Mesenchymal stem cell (in vitro differentiated cells and primary cell): ENCODE results near the gene HNRNPM.
A peak's percentile ranks its signal among the peaks of the same experiment; 100 is the strongest.

Source experiments
- DNase-seq: peaks from one replicate; pipeline ENCODE4 v3.0.0-alpha.2; 2013
- H2AFZ ChIP-seq: one replicate; pipeline ENCODE4 v1.6.1; 2013; ENCODE audit warnings: low read depth, mild to moderate bottlenecking, control low read depth, inconsistent platforms, low read length, moderate library complexity
- H2AK5ac ChIP-seq: 2 replicates; pipeline ENCODE4 v1.6.1; 2013; ENCODE audit warnings: low read length, moderate library complexity, mild to moderate bottlenecking, inconsistent platforms; ENCODE audit not compliant: severe bottlenecking
- H2BK120ac ChIP-seq: one replicate; pipeline ENCODE4 v1.6.1; 2013; ENCODE audit warnings: low read depth, mild to moderate bottlenecking, inconsistent platforms, low read length, moderate library complexity
- H2BK12ac ChIP-seq, 2 experiments: one replicate each; pipeline ENCODE4 v1.6.1; 2013; ENCODE audit warnings: inconsistent platforms in 2 of 2, low read length in 2 of 2, mild to moderate bottlenecking in 2 of 2, moderate library complexity in 2 of 2, control low read depth in 1 of 2
- H2BK15ac ChIP-seq: one replicate; pipeline ENCODE4 v1.6.1; 2013; ENCODE audit warnings: mild to moderate bottlenecking, low read depth, inconsistent platforms; ENCODE audit not compliant: poor library complexity, severe bottlenecking
- H2BK5ac ChIP-seq: 2 replicates; pipeline ENCODE4 v1.6.1; 2013; ENCODE audit warnings: low read depth, mild to moderate bottlenecking, low read length, control low read depth, inconsistent platforms; ENCODE audit not compliant: poor library complexity, severe bottlenecking
- H3K14ac ChIP-seq, 2 experiments: one replicate each; pipeline ENCODE4 v1.6.1; 2013; ENCODE audit warnings: inconsistent platforms in 2 of 2, low read length in 2 of 2, control low read depth in 1 of 2, mild to moderate bottlenecking in 1 of 2, moderate library complexity in 1 of 2
- H3K18ac ChIP-seq, 2 experiments: one replicate each; pipeline ENCODE4 v1.6.1; 2013; ENCODE audit warnings: inconsistent platforms in 2 of 2, low read length in 2 of 2, control low read depth in 1 of 2, low read depth in 1 of 2, mild to moderate bottlenecking in 1 of 2
- H3K23ac ChIP-seq, 2 experiments: one replicate each; pipeline ENCODE4 v1.6.1; 2013; ENCODE audit warnings: inconsistent platforms in 2 of 2, low read length in 2 of 2, mild to moderate bottlenecking in 2 of 2, moderate library complexity in 2 of 2, control low read depth in 1 of 2
- H3K27ac ChIP-seq: 2 replicates; pipeline ENCODE4 v1.5.1; 2013; ENCODE audit warnings: mild to moderate bottlenecking, moderate library complexity, low read length, control low read depth, inconsistent platforms; ENCODE audit not compliant: poor library complexity, severe bottlenecking
- H3K27me3 ChIP-seq, 2 experiments: 2 replicates each; pipeline versions ENCODE4 v1.6.1 to v1.7.0; 2013; ENCODE audit warnings: low read length in 2 of 2, mild to moderate bottlenecking in 2 of 2, moderate library complexity in 2 of 2, control low read depth in 1 of 2, inconsistent platforms in 1 of 2; ENCODE audit not compliant: control insufficient read depth in 1 of 2, insufficient read depth in 1 of 2
- H3K36me3 ChIP-seq, 2 experiments: 2 replicates each; pipeline versions ENCODE4 v1.6.1 to v1.7.0; 2013; ENCODE audit warnings: low read length in 2 of 2, control low read depth in 1 of 2, inconsistent platforms in 1 of 2, low read depth in 1 of 2, mild to moderate bottlenecking in 1 of 2; ENCODE audit not compliant: insufficient read depth in 2 of 2, control insufficient read depth in 1 of 2
- H3K4ac ChIP-seq, 2 experiments: one replicate each; pipeline ENCODE4 v1.6.1; 2013; ENCODE audit warnings: inconsistent platforms in 2 of 2, low read length in 2 of 2, mild to moderate bottlenecking in 2 of 2, moderate library complexity in 2 of 2, control low read depth in 1 of 2, low read depth in 1 of 2
- H3K4me1 ChIP-seq: 2 replicates; pipeline ENCODE4 v1.6.1; 2013; ENCODE audit warnings: low read depth, low read length, control low read depth; ENCODE audit not compliant: control insufficient read depth, insufficient read depth
- H3K4me2 ChIP-seq: 2 replicates; pipeline ENCODE4 v1.6.1; 2013; ENCODE audit warnings: low read length, mild to moderate bottlenecking, inconsistent platforms; ENCODE audit not compliant: poor library complexity, severe bottlenecking
- H3K4me3 ChIP-seq, 2 experiments: 2 replicates each; pipeline versions ENCODE4 v1.5.1 to v1.7.0; 2013; ENCODE audit warnings: low read length in 2 of 2, mild to moderate bottlenecking in 2 of 2, control low read depth in 1 of 2, low read depth in 1 of 2; ENCODE audit not compliant: insufficient read depth in 1 of 2
- H3K79me1 ChIP-seq: replicated peaks from 2 replicates; pipeline ENCODE4 v1.6.1; 2013; ENCODE audit warnings: mild to moderate bottlenecking, control low read depth, low read length, inconsistent platforms; ENCODE audit not compliant: poor library complexity, severe bottlenecking
- H3K9ac ChIP-seq: 2 replicates; pipeline ENCODE4 v1.7.0; 2013; ENCODE audit warnings: mild to moderate bottlenecking, low read length, moderate library complexity
- H3K9me3 ChIP-seq: 2 replicates; pipeline ENCODE4 v1.7.0; 2013; ENCODE audit warnings: mild to moderate bottlenecking, low read length; ENCODE audit not compliant: control insufficient read depth
- H4K8ac ChIP-seq: one replicate; pipeline ENCODE4 v1.6.1; 2013; ENCODE audit warnings: inconsistent platforms, mild to moderate bottlenecking, low read length, moderate library complexity
- H4K91ac ChIP-seq: one replicate; pipeline ENCODE4 v1.6.1; 2013; ENCODE audit warnings: mild to moderate bottlenecking, low read length, inconsistent platforms
- WGBS: methylation state at CpG from one replicate; pipeline ENCODE4 v1.1.7; 2013; ENCODE audit warnings: mixed read lengths; 5-methylcytosine and 5-hydroxymethylcytosine counted together

The HNRNPM gene

GRCh38 chr19:8397271-8397670 is 47.5 kb upstream of the HNRNPM start:
- H3K4me1 ChIP-seq, result peaks cover 47% of the 10 kb centered on the region
- WGBS, result 74% methylated on average over 7 of the region's 7 CpGs

GRCh38 chr19:8397746-8398310 is 46.9 kb upstream of the HNRNPM start:
- H3K27me3 ChIP-seq, result no peaks in the 10 kb centered on the region
- peak overlapping the region; percentile 29 for H2AK5ac ChIP-seq
- H2BK15ac ChIP-seq, result no peak overlapping the region
- peaks cover 46% of the 10 kb centered on the region for H3K4me1 ChIP-seq
- peak overlapping the region; percentile 0 for H3K27ac ChIP-seq
- H3K18ac ChIP-seq, result peak overlapping the region in 1 of 2 experiments; percentile 1
- no peak overlapping the region for H3K9ac ChIP-seq
- H3K4ac ChIP-seq, result no peak overlapping the region
- no peak overlapping the region for H3K23ac ChIP-seq
- H3K36me3 ChIP-seq, result peaks cover 21 to 61% of the 10 kb centered on the region in 2 experiments
- H3K4me2 ChIP-seq, result no peak overlapping the region
- no peak overlapping the region for H2BK5ac ChIP-seq
- no peak overlapping the region for H2BK120ac ChIP-seq
- peaks cover 27% of the 10 kb centered on the region for H3K79me1 ChIP-seq
- H3K4me3 ChIP-seq, result no peak overlapping the region
- H3K9me3 ChIP-seq, result no peaks in the 10 kb centered on the region
- no peak overlapping the region for H2AFZ ChIP-seq
- no peak overlapping the region for H2BK12ac ChIP-seq
- no peak overlapping the region for H4K8ac ChIP-seq
- peak overlapping the region; percentile 57 for H4K91ac ChIP-seq
- 95% methylated on average over 10 of the region's 10 CpGs for WGBS
- H3K14ac ChIP-seq, result no peak overlapping the region
- no peak for DNase-seq

More at GRCh38 chr19:8397271-8397670, 47.5 kb upstream of the HNRNPM start:
- Histone ChIP-seq H4K8ac (no peak overlapping the region), H3K14ac (no peak overlapping the region), H3K9ac (peak overlapping the region; percentile 17), H3K4me2 (no peak overlapping the region), H2BK12ac (no peak overlapping the region), H3K36me3 (peaks cover 16 to 56% of the 10 kb centered on the region in 2 experiments), H3K27ac (no peak overlapping the region), H3K79me1 (peaks cover 24% of the 10 kb centered on the region), H3K23ac (no peak overlapping the region), H3K4me3 (no peak overlapping the region), H2BK120ac (no peak overlapping the region), H3K4ac (no peak overlapping the region), H3K27me3 (no peaks in the 10 kb centered on the region), H4K91ac (no peak overlapping the region), H3K18ac (peak overlapping the region in 1 of 2 experiments; percentile 1), H3K9me3 (no peaks in the 10 kb centered on the region), H2AK5ac (no peak overlapping the region), H2AFZ (no peak overlapping the region), H2BK5ac (no peak overlapping the region), H2BK15ac (no peak overlapping the region)
- no peak for DNase-seq

DNA sequence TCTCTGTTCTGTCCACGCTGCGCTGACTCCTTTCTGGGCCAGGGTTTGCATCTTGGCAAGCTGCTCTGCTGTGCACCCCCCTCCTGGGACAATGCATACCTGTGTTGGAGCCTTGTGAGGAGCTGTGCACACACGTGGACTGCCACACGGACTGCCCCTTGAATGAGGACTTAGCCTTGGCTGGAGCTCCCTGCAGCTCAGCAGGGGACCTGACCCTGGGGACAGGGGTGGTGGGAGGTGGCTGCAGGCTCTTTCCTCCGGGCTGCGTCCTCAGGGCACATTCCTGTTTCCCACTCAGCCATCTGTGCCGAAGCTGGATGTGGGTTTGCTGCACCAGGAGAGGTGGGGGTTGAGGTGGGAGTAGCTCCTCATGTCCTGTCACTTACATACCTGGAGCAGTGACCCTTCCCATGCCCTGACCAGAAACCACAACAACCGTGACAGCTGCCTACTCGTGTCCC is 46.4 kb upstream of the HNRNPM start:
- H2BK5ac ChIP-seq, result no peak overlapping the region
- H3K18ac ChIP-seq, result no peak overlapping the region
- H4K91ac ChIP-seq, result peak overlapping the region; percentile 57
- H2BK12ac ChIP-seq, result no peak overlapping the region
- no peak overlapping the region for H2AK5ac ChIP-seq
- WGBS, result 74% methylated on average over 9 of the region's 9 CpGs
- H3K36me3 ChIP-seq, result peaks cover 26 to 63% of the 10 kb centered on the region in 2 experiments
- H3K4me2 ChIP-seq, result no peak overlapping the region
- peak overlapping the region in 1 of 2 experiments; percentile 19 for H3K14ac ChIP-seq
- H3K4me1 ChIP-seq, result peaks cover 43% of the 10 kb centered on the region
- no peak overlapping the region for H3K9ac ChIP-seq
- H2BK15ac ChIP-seq, result no peak overlapping the region
- DNase-seq, result no peak
- H4K8ac ChIP-seq, result peak overlapping the region; percentile 13
- no peak overlapping the region for H2AFZ ChIP-seq
- no peak overlapping the region for H3K4me3 ChIP-seq
- peak overlapping the region; percentile 5 for H3K27ac ChIP-seq
- no peak overlapping the region for H2BK120ac ChIP-seq
- no peaks in the 10 kb centered on the region for H3K9me3 ChIP-seq
- no peak overlapping the region for H3K4ac ChIP-seq
- no peaks in the 10 kb centered on the region for H3K27me3 ChIP-seq
- H3K79me1 ChIP-seq, result peaks cover 32% of the 10 kb centered on the region
- H3K23ac ChIP-seq, result no peak overlapping the region

DNA sequence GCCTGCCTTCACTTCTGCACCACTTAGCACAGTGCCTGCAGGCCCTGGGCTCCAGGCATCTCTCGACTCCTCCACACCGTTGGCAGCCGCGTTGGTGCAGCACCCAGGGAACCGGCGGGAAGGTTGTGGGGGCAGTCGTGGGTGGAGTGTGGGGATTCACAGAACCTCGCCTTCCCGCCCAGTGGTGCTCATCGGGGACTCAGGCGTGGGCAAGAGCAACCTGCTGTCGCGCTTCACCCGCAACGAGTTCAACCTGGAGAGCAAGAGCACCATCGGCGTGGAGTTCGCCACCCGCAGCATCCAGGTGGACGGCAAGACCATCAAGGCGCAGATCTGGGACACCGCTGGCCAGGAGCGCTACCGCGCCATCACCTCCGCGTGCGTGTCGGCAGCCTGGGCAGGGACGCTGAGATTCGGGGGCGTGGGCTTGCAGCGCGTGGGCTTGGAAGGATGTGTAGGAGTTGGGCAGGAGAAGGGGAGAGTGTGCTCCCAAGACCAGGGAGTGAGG is 45.0 kb upstream of the HNRNPM start:
- H3K4me3 ChIP-seq, result no peak overlapping the region
- peaks cover 38% of the 10 kb centered on the region for H3K79me1 ChIP-seq
- peaks cover 35 to 67% of the 10 kb centered on the region in 2 experiments for H3K36me3 ChIP-seq
- H2BK12ac ChIP-seq, result no peak overlapping the region
- DNase-seq, result no peak
- no peak overlapping the region for H3K14ac ChIP-seq
- H3K23ac ChIP-seq, result no peak overlapping the region
- no peak overlapping the region for H2AK5ac ChIP-seq
- H3K27ac ChIP-seq, result no peak overlapping the region
- H3K18ac ChIP-seq, result no peak overlapping the region
- H2AFZ ChIP-seq, result no peak overlapping the region
- H3K9me3 ChIP-seq, result no peaks in the 10 kb centered on the region
- H3K4me2 ChIP-seq, result no peak overlapping the region
- H3K4ac ChIP-seq, result no peak overlapping the region
- H4K91ac ChIP-seq, result no peak overlapping the region
- 97% methylated on average over 34 of the region's 34 CpGs for WGBS
- peaks cover 33% of the 10 kb centered on the region for H3K4me1 ChIP-seq
- H2BK120ac ChIP-seq, result no peak overlapping the region
- no peak overlapping the region for H2BK15ac ChIP-seq
- no peaks in the 10 kb centered on the region for H3K27me3 ChIP-seq
- no peak overlapping the region for H4K8ac ChIP-seq
- no peak overlapping the region for H3K9ac ChIP-seq
- no peak overlapping the region for H2BK5ac ChIP-seq
